GM23338 (cell line): ENCODE results near the gene TMA7. TPM values are rescaled to one million over a fixed set of nuclear protein-coding genes. Genes with fewer than 3 reads are reported as not detected.
A peak's percentile ranks its signal among the peaks of the same experiment; 100 is the strongest.

Source experiments
- ATAC-seq: fragments of 200-7000 bp; cut with Tn5 transposase; 3 replicates; pipeline ENCODE4 v1.9.1; 2020
- DNase-seq: peaks from one replicate; pipeline ENCODE4 v3.0.0-alpha.2; 2015; ENCODE audit warnings: low spot score
- H2AFZ ChIP-seq: fragments of 200-600 bp; sonication (generic); 2 replicates; pipeline ENCODE4 v1.8.0; 2016; ENCODE audit warnings: antibody characterized with exemption, mild to moderate bottlenecking, moderate library complexity
- H3F3A ChIP-seq: fragments of 200-600 bp; sonication (generic); replicated peaks from 2 replicates; pipeline ENCODE4 v1.8.0; 2017; ENCODE audit warnings: antibody characterized with exemption, mixed run types, low read depth
- H3K27ac ChIP-seq: fragments of 200-600 bp; sonication (generic); 2 replicates; pipeline ENCODE4 v1.6.1; 2016; ENCODE audit warnings: low read depth
- H3K27me3 ChIP-seq: fragments of 200-600 bp; sonication (generic); 2 replicates; pipeline ENCODE4 v1.8.0; 2016; ENCODE audit warnings: mild to moderate bottlenecking, mixed run types, moderate library complexity; ENCODE audit not compliant: insufficient read depth
- H3K36me3 ChIP-seq: fragments of 200-600 bp; sonication (generic); 2 replicates; pipeline ENCODE4 v1.8.0; 2016; ENCODE audit warnings: mild to moderate bottlenecking; ENCODE audit not compliant: insufficient read depth
- H3K4me1 ChIP-seq: fragments of 200-600 bp; sonication (generic); 2 replicates; pipeline ENCODE4 v1.8.0; 2016; ENCODE audit warnings: mild to moderate bottlenecking, moderate library complexity; ENCODE audit not compliant: insufficient read depth
- H3K4me2 ChIP-seq: fragments of 200-600 bp; sonication (generic); 2 replicates; pipeline ENCODE4 v1.7.1; 2017; ENCODE audit warnings: mixed run types
- H3K4me3 ChIP-seq: fragments of 200-600 bp; sonication (generic); 2 replicates; pipeline ENCODE4 v1.6.1; 2016; ENCODE audit warnings: mixed run types
- H3K79me2 ChIP-seq: fragments of 200-600 bp; sonication (generic); replicated peaks from 2 replicates; pipeline ENCODE4 v1.8.0; 2017; ENCODE audit warnings: mild to moderate bottlenecking; ENCODE audit not compliant: insufficient read depth
- H3K9me2 ChIP-seq: fragments of 200-600 bp; sonication (generic); 2 replicates; pipeline ENCODE4 v1.8.0; 2017; ENCODE audit not compliant: insufficient read depth
- H4K20me1 ChIP-seq: fragments of 200-600 bp; sonication (generic); replicated peaks from 2 replicates; pipeline ENCODE4 v1.8.0; 2017; ENCODE audit warnings: mild to moderate bottlenecking; ENCODE audit not compliant: insufficient read depth
- H3K27ac Mint-ChIP-seq: 2 replicates; pipeline ENCODE4 v1.8.0; 2020; ENCODE audit warnings: inconsistent platforms, mild to moderate bottlenecking, moderate library complexity, mixed read lengths
- H3K27me3 Mint-ChIP-seq: 3 replicates; pipeline ENCODE4 v1.8.0; 2022; ENCODE audit warnings: low read depth, mild to moderate bottlenecking, moderate library complexity, mixed read lengths, inconsistent platforms; ENCODE audit not compliant: insufficient read depth, poor library complexity
- H3K36me3 Mint-ChIP-seq: 3 replicates; pipeline ENCODE4 v1.8.0; 2021; ENCODE audit warnings: low read depth, mild to moderate bottlenecking, inconsistent platforms, moderate library complexity, mixed read lengths
- H3K4me1 Mint-ChIP-seq: 3 replicates; pipeline ENCODE4 v1.8.0; 2020; ENCODE audit warnings: mild to moderate bottlenecking, inconsistent platforms, mixed read lengths
- H3K4me3 Mint-ChIP-seq: 3 replicates; pipeline ENCODE4 v1.8.0; 2021; ENCODE audit warnings: moderate library complexity, mild to moderate bottlenecking, inconsistent platforms, mixed read lengths
- H3K9me3 Mint-ChIP-seq: 3 replicates; pipeline ENCODE4 v1.8.0; 2020; ENCODE audit warnings: moderate library complexity, mild to moderate bottlenecking, inconsistent platforms, mixed read lengths
- CREB1 ChIP-seq: fragments of 250-450 bp; sonication (Bioruptor Pico); IDR thresholded peaks from 2 replicates; pipeline ENCODE4 v1.5.0; 2020; ENCODE audit warnings: low read depth, mild to moderate bottlenecking, moderate library complexity
- CTCF ChIP-seq, 2 experiments: fragments of 200-600 bp in 1 of 2; sonication (generic) in 1 of 2; conservative IDR thresholded peaks; 2 replicates each; pipeline versions ENCODE4 v1.5.1 to v1.6.1; 2016 to 2017; ENCODE audit warnings: antibody characterized with exemption in 2 of 2, low read depth in 2 of 2, mild to moderate bottlenecking in 2 of 2, moderate library complexity in 1 of 2
- ETS1 ChIP-seq: IDR thresholded peaks from 2 replicates; pipeline ENCODE4 v1.6.1; 2016; ENCODE audit warnings: antibody characterized with exemption
- EZH2 ChIP-seq: fragments of 200-600 bp; sonication (generic); IDR thresholded peaks from one replicate; pipeline ENCODE4 v1.8.0; 2017; ENCODE audit warnings: antibody characterized with exemption, mild to moderate bottlenecking, low read depth; ENCODE audit not compliant: unreplicated experiment
- EZH2phosphoT487 ChIP-seq: fragments of 200-600 bp; sonication (generic); IDR thresholded peaks from one replicate; pipeline ENCODE4 v1.8.1; 2018; ENCODE audit warnings: antibody characterized with exemption; ENCODE audit not compliant: unreplicated experiment
- JUNB ChIP-seq: IDR thresholded peaks from one replicate; pipeline ENCODE4 v1.6.1; 2016; ENCODE audit warnings: antibody characterized with exemption; ENCODE audit not compliant: unreplicated experiment
- NANOG ChIP-seq: IDR thresholded peaks from 2 replicates; pipeline ENCODE4 v1.6.1; 2016; ENCODE audit warnings: antibody characterized with exemption, borderline replicate concordance
- POLR2AphosphoS5 ChIP-seq: IDR thresholded peaks from 2 replicates; pipeline ENCODE4 v1.6.1; 2016; ENCODE audit warnings: antibody characterized with exemption, low read depth
- REST ChIP-seq: IDR thresholded peaks from one replicate; pipeline ENCODE4 v1.6.1; 2018; ENCODE audit warnings: antibody characterized with exemption; ENCODE audit not compliant: unreplicated experiment
- ZNF331 ChIP-seq: fragments of 250-450 bp; sonication (Bioruptor Pico); IDR thresholded peaks from 2 replicates; pipeline ENCODE4 v1.5.0; 2020; ENCODE audit warnings: low read depth, mild to moderate bottlenecking, moderate library complexity
- polyA plus RNA-seq: library from polyadenylated mRNA; unstranded; fragments of >200 nt; fragmentation: Nextera tagmentation; extraction: Ambion mirVana; gene quantifications from 2 replicates; pipeline ENCODE4 v1.2.1, GENCODE V29; 2016
- total RNA-seq: library from RNA; depleted of rRNA; stranded (reverse); fragments of >200 nt; shearing (Covaris generic); gene quantifications from 2 replicates; pipeline ENCODE4 v1.2.3, GENCODE V29; 2014

The TMA7 gene
- total and polyA plus RNA-seq, 2 experiments from 2014 or later, result 419 to 2,089 TPM

GRCh38 chr3:48399387-48400172 is 40.5 kb upstream of the TMA7 start (continued):
- TF ChIP-seq ETS1 (no peak), POLR2AphosphoS5 (no peak; the same call in 1 of the 2 replicates), REST (no peak), EZH2phosphoT487 (no peak), ZNF331 (CRISPR knock-in tag) (no peak), EZH2 (no peak), NANOG (no peak), JUNB (no peak), CTCF (conservative IDR thresholded peaks at IDR 0.05; ENCODE audit: low read depth in 2 of 2) (no peak), CREB1 (no peak)

- Mint-ChIP-seq H3K36me3 (peaks cover 55% of the 10 kb centered on the region), H3K4me1 (peaks cover 11% of the 10 kb centered on the region), H3K27ac (no peak overlapping the region; the same call in 1 of the 2 replicates), H3K27me3 (peaks cover 7% of the 10 kb centered on the region), H3K9me3 (no peaks in the 10 kb centered on the region), H3K4me3 (no peak overlapping the region; the same call in 2 of the 3 replicates)
- Histone ChIP-seq H3K27me3 (no peaks in the 10 kb centered on the region), H2AFZ (no peak overlapping the region), H4K20me1 (no peaks in the 10 kb centered on the region; the same call in 1 of the 2 replicates), H3K36me3 (peaks cover 3% of the 10 kb centered on the region), H3K79me2 (no peaks in the 10 kb centered on the region), H3K9me2 (no peaks in the 10 kb centered on the region), H3K4me3 (no peak overlapping the region), H3K4me2 (no peak overlapping the region), H3K4me1 (no peaks in the 10 kb centered on the region), H3K27ac (no peak overlapping the region), H3F3A (no peaks in the 10 kb centered on the region; the same call in 1 of the 2 replicates)
- peak; percentile 61 for ATAC-seq
- DNase-seq, result peak; percentile 83
- TF ChIP-seq CTCF (conservative IDR thresholded peaks at IDR 0.05; ENCODE audit: low read depth in 2 of 2), result peak; percentile 78 to 91
These were observed 39.1 kb upstream of the TMA7 start for GRCh38 chr3:48400824-48401433.
